ENCODE data around the gene TBX10. TPM values are rescaled to one million over a fixed set of nuclear protein-coding genes. Genes with fewer than 3 reads are reported as not detected.
"Not testable (repeated sequence)": the region's sequence is repeated elsewhere in the genome, so short reads cannot be mapped to it uniquely, and the experiment has no call there.

TBX10 gene
- total RNA-seq, 1 experiment from 2014 or later, result not detected

GRCh38 chr11:67611704-67612587 is 27.6 kb downstream of the TBX10 start:
- Histone ChIP-seq H3K36me3 (peaks cover 7% of the 10 kb centered on the region), H3K27ac (no peak overlapping the region), H3K4me3 (no peak overlapping the region), H3K27me3 (no peaks in the 10 kb centered on the region), H3K4me1 (peaks cover 6% of the 10 kb centered on the region; the same call in 1 of the 2 replicates), H3K9me3 (replicated peaks) (no peaks in the 10 kb centered on the region)
- DNase-seq, result no peak

GRCh38 chr11:67611165-67611564 is 28.4 kb downstream of the TBX10 start:
- no peak for DNase-seq
- Histone ChIP-seq H3K27me3 (no peaks in the 10 kb centered on the region), H3K4me3 (no peak overlapping the region), H3K27ac (no peak overlapping the region), H3K9me3 (replicated peaks) (no peaks in the 10 kb centered on the region), H3K4me1 (peaks cover 6% of the 10 kb centered on the region; the same call in 1 of the 2 replicates), H3K36me3 (peaks cover 7% of the 10 kb centered on the region)

- Histone ChIP-seq H3K9me3 (replicated peaks) (no peaks in the 10 kb centered on the region), H3K27me3 (0 out of 2 replicates have a peak, but pooled peaks cover 5% of the 10 kb centered on the region), H3K36me3 (peaks cover 7% of the 10 kb centered on the region), H3K4me1 (peaks cover 6% of the 10 kb centered on the region; the same call in 1 of the 2 replicates), H3K27ac (no peak overlapping the region), H3K4me3 (no peak overlapping the region)
- no peak for DNase-seq
Observed at GRCh38 chr11:67610302-67610868, 29.2 kb downstream of the TBX10 start.

GRCh38 chr11:67609316-67609715 is 30.2 kb downstream of the TBX10 start:
- 0 out of 2 replicates have a peak, but pooled peaks cover 5% of the 10 kb centered on the region for H3K27me3 ChIP-seq
- H3K36me3 ChIP-seq, result peaks cover 7% of the 10 kb centered on the region
- H3K27ac ChIP-seq, result no peak overlapping the region
- DNase-seq, result no peak
- peaks cover 3% of the 10 kb centered on the region; the same call in 1 of the 2 replicates for H3K4me1 ChIP-seq
- H3K4me3 ChIP-seq, result no peak overlapping the region
- no peaks in the 10 kb centered on the region for H3K9me3 ChIP-seq (replicated peaks)

- no peak overlapping the region for H3K4me3 ChIP-seq
- no peaks in the 10 kb centered on the region for H3K4me1 ChIP-seq
- DNase-seq, result no peak
- peaks cover 7% of the 10 kb centered on the region for H3K36me3 ChIP-seq
- H3K9me3 ChIP-seq (replicated peaks), result no peaks in the 10 kb centered on the region
- H3K27me3 ChIP-seq, result 0 out of 2 replicates have a peak, but pooled peaks cover 5% of the 10 kb centered on the region
- H3K27ac ChIP-seq, result no peak overlapping the region
Observed at GRCh38 chr11:67608486-67608885, 31.1 kb downstream of the TBX10 start.

- no peak for DNase-seq
- H3K9me3 ChIP-seq (replicated peaks), result no peaks in the 10 kb centered on the region
- H3K27me3 ChIP-seq, result 0 out of 2 replicates have a peak, but pooled peaks cover 5% of the 10 kb centered on the region
- H3K4me3 ChIP-seq, result peak overlapping the region; percentile 99
- H3K27ac ChIP-seq, result no peak overlapping the region
- H3K36me3 ChIP-seq, result peaks cover 7% of the 10 kb centered on the region
- no peaks in the 10 kb centered on the region for H3K4me1 ChIP-seq
Observed at GRCh38 chr11:67607507-67607906, 32.1 kb downstream of the TBX10 start.

GRCh38 chr11:67606492-67607295 is 32.9 kb downstream of the TBX10 start, which contains the start of gene NDUFV1:
TSS of gene NDUFV1 (plus strand) at chr11:67606936. CDS start at chr11:67607005, 69 bp downstream.
- Histone ChIP-seq H3K4me1 (no peaks in the 10 kb centered on the region), H3K9me3 (replicated peaks) (no peaks in the 10 kb centered on the region), H3K4me3 (peak within 1 kb of the TSS; percentile 99), H3K36me3 (peaks cover 7% of the 10 kb centered on the region), H3K27ac (peak within 1 kb of the TSS; percentile 41; the same call in 1 of the 2 replicates), H3K27me3 (0 out of 2 replicates have a peak, but pooled peaks cover 5% of the 10 kb centered on the region)
- peak; percentile 94 to 95 for DNase-seq

GRCh38 chr11:67606093-67606491 is 33.5 kb downstream of the TBX10 start:
- DNase-seq, result no peak
- no peak overlapping the region for H3K27ac ChIP-seq
- no peaks in the 10 kb centered on the region for H3K9me3 ChIP-seq (replicated peaks)

GRCh38 chr11:67605231-67606011 is 34.1 kb downstream of the TBX10 start:
- Histone ChIP-seq H3K9me3 (replicated peaks) (no peaks in the 10 kb centered on the region), H3K27ac (no peak overlapping the region), H3K27me3 (0 out of 2 replicates have a peak, but pooled peaks cover 5% of the 10 kb centered on the region), H3K4me1 (no peaks in the 10 kb centered on the region), H3K4me3 (no peak overlapping the region), H3K36me3 (peaks cover 7% of the 10 kb centered on the region)
- no peak for DNase-seq

More at GRCh38 chr11:67606093-67606491, 33.5 kb downstream of the TBX10 start:
- 0 out of 2 replicates have a peak, but pooled peaks cover 5% of the 10 kb centered on the region for H3K27me3 ChIP-seq
- peak overlapping the region; percentile 99 for H3K4me3 ChIP-seq
- H3K4me1 ChIP-seq, result no peaks in the 10 kb centered on the region
- peaks cover 7% of the 10 kb centered on the region for H3K36me3 ChIP-seq

- H3K27ac ChIP-seq, result no peak overlapping the region
- peaks cover 7% of the 10 kb centered on the region for H3K36me3 ChIP-seq
- H3K27me3 ChIP-seq, result 0 out of 2 replicates have a peak, but pooled peaks cover 5% of the 10 kb centered on the region
- H3K4me1 ChIP-seq, result no peaks in the 10 kb centered on the region
- no peak overlapping the region for H3K4me3 ChIP-seq
- DNase-seq, result no peak
- H3K9me3 ChIP-seq (replicated peaks), result no peaks in the 10 kb centered on the region
Observed at GRCh38 chr11:67604815-67605214, 34.7 kb downstream of the TBX10 start.

- not testable (repeated sequence) for H3K4me3 ChIP-seq
Observed at GRCh38 chr11:67604119-67604518, 35.4 kb downstream of the TBX10 start.

GRCh38 chr11:67601098-67601497 is 38.5 kb downstream of the TBX10 start:
- H3K27ac ChIP-seq, result no peak overlapping the region
- DNase-seq, result no peak
- H3K4me1 ChIP-seq, result no peaks in the 10 kb centered on the region
- no peak overlapping the region for H3K4me3 ChIP-seq
- H3K36me3 ChIP-seq, result no peaks in the 10 kb centered on the region
- H3K27me3 ChIP-seq, result 0 out of 2 replicates have a peak, but pooled peaks cover 5% of the 10 kb centered on the region
- H3K9me3 ChIP-seq (replicated peaks), result peaks cover 5% of the 10 kb centered on the region; the same call in 1 of the 2 replicates

More at GRCh38 chr11:67604119-67604518, 35.4 kb downstream of the TBX10 start:
- DNase-seq; H3K9me3 ChIP-seq (replicated peaks); H3K4me1 ChIP-seq; H3K36me3 ChIP-seq; H3K27ac ChIP-seq; H3K27me3 ChIP-seq: not testable (repeated sequence)

GRCh38 chr11:67600324-67601029 is 39.1 kb downstream of the TBX10 start:
- H3K27me3 ChIP-seq, result 0 out of 2 replicates have a peak, but pooled peaks cover 2% of the 10 kb centered on the region
- H3K4me1 ChIP-seq, result no peaks in the 10 kb centered on the region
- no peak overlapping the region for H3K27ac ChIP-seq
- H3K9me3 ChIP-seq (replicated peaks), result peaks cover 5% of the 10 kb centered on the region; the same call in 1 of the 2 replicates
- no peak overlapping the region for H3K4me3 ChIP-seq
- no peaks in the 10 kb centered on the region for H3K36me3 ChIP-seq
- no peak for DNase-seq
